ENCODE data around the gene GRAPL.
"Not testable (repeated sequence)": the region's sequence is repeated elsewhere in the genome, so short reads cannot be mapped to it uniquely, and the experiment has no call there.

DNA sequence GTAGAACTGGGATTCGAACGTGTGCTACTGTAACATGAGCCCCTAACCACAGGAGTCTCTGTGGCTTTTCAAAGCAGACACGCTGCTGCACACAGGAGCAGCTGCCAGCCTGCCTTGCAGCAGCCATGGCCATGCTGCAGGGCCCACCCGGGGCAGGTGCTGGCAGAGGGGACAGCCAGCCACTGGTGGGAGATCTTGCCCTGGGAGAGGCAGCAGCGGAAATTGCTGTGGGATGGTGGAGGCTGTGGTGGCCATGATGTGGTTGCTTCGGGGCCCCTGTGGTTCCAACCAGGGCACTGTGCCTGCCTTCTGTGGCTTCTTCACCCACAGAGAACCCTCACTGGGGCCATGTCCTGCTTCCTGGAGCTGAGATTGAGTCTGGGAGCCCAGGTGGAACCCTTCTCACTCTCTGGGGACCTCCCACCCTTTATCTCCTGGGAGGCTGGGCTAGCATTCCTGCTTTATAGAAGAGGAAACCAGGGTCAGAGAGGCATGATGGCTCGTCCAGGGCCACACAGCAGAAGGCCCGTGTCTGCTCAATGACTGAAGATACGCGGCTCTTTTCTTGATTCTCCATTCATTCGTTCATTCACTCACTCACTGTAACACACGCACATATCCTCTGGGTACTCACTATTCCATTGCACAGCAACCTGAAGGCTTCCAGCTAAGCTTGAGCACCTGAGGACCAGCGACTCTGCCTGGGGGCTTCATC lies 37.2 kb upstream of the GRAPL start:
- TF ChIP-seq, protein P1, sequence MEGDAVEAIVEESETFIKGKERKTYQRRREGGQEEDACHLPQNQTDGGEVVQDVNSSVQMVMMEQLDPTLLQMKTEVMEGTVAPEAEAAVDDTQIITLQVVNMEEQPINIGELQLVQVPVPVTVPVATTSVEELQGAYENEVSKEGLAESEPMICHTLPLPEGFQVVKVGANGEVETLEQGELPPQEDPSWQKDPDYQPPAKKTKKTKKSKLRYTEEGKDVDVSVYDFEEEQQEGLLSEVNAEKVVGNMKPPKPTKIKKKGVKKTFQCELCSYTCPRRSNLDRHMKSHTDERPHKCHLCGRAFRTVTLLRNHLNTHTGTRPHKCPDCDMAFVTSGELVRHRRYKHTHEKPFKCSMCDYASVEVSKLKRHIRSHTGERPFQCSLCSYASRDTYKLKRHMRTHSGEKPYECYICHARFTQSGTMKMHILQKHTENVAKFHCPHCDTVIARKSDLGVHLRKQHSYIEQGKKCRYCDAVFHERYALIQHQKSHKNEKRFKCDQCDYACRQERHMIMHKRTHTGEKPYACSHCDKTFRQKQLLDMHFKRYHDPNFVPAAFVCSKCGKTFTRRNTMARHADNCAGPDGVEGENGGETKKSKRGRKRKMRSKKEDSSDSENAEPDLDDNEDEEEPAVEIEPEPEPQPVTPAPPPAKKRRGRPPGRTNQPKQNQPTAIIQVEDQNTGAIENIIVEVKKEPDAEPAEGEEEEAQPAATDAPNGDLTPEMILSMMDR (IDR thresholded peaks at IDR 0.05), result not testable (repeated sequence)
- TF ChIP-seq EP300, POLR2A (IDR thresholded peaks at IDR 0.05): not testable (repeated sequence)
